ENCODE measurements around the gene MYCN.
"Not testable (repeated sequence)": the region's sequence is repeated elsewhere in the genome, so short reads cannot be mapped to it uniquely, and the experiment has no call there.

MYCN gene

DNA sequence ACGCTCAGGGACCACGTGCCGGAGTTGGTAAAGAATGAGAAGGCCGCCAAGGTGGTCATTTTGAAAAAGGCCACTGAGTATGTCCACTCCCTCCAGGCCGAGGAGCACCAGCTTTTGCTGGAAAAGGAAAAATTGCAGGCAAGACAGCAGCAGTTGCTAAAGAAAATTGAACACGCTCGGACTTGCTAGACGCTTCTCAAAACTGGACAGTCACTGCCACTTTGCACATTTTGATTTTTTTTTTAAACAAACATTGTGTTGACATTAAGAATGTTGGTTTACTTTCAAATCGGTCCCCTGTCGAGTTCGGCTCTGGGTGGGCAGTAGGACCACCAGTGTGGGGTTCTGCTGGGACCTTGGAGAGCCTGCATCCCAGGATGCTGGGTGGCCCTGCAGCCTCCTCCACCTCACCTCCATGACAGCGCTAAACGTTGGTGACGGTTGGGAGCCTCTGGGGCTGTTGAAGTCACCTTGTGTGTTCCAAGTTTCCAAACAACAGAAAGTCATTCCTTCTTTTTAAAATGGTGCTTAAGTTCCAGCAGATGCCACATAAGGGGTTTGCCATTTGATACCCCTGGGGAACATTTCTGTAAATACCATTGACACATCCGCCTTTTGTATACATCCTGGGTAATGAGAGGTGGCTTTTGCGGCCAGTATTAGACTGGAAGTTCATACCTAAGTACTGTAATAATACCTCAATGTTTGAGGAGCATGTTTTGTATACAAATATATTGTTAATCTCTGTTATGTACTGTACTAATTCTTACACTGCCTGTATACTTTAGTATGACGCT is 5.8 kb downstream of the MYCN start:
- no peak for DNase-seq

DNA sequence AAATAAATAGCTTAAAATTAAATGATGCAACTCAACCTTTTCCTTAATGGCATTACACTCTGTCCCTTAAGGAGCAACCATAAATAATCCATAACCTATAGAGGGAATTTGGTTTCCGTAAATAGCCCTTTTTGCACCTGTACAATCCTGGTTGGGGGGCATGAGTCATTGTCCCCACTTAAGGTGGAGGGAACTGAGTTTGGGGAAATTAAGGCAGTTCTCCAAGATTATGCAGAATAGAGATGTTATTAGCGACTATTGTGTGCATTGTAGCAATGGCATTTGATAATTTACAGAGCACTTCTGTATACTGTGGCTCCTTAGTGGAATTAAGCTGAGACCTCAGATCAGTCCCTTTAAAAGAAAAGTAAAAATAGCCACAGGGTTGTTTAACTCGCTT is 6.6 kb downstream of the MYCN start:
- no peak for DNase-seq

DNA sequence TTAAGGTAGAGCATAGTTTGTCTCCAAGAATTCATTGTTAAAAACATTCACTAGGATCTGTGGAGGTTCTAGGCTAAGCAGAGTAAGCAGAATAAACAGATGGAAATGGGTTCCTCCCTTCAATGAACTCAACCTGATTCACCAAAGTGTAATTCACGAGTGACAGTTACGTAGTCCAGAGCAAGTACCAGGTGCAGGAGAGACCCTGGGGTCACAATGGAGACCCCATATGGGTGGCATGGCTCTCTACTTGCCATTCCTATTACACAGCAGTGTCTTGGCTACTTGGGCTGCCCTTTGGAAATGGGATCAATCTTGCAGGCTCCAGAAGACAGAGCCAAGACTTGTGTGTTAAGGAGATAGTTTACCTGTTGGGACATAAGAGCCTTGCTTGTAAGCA is 7.1 kb downstream of the MYCN start:
- no peak for DNase-seq

DNA sequence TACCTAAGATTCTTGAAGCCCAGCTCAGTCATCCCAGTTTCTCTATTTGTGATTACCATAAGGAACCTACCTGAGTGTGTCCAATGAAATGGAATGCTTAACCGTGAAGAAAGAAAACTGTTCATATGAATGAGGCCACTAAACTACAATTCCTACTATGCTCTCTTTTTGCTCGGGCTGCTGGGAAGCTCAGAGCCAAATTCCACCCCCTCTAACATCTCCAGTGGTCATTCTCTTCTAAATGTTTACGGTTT is 8.3 kb downstream of the MYCN start:
- DNase-seq = no peak

DNA sequence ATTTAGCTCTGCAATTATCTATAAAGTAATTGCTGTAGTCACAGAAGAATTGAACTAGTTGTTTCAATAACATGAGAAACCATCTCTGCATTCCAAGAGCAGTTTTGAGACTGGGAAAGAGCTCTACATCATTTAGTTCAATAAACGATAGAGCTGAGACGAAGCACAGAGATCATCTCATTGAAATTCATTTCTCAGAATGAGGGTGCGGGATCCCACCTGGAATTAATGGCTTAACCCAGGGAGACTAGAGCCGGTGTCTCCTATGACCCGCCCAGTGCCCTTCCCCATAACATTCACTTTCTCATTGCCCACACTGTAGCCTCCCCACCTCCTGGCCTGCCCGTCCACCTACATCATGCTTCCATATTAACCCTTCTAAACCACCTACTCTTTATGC is 8.8 kb downstream of the MYCN start:
- no peak for DNase-seq

DNA sequence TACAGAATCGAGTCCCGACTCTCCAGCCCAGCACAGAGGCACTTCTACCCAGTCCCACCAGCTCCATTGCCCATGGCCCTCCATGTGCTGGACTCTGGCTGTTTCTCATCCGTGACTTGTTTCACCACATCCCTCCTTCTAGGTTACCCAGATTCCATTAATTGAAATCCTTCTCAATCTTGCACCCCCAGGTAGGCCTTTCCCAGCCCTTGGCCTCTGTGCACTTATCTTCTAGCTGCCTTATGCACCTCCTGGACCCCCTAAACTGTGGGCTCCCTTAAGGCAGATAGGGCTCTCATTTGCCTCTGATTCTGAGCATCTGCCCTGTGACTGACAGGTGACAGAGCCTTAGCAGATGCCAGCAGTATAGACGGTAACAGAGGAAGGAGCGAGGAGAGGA is 9.2 kb downstream of the MYCN start:
- no peak for DNase-seq

DNA sequence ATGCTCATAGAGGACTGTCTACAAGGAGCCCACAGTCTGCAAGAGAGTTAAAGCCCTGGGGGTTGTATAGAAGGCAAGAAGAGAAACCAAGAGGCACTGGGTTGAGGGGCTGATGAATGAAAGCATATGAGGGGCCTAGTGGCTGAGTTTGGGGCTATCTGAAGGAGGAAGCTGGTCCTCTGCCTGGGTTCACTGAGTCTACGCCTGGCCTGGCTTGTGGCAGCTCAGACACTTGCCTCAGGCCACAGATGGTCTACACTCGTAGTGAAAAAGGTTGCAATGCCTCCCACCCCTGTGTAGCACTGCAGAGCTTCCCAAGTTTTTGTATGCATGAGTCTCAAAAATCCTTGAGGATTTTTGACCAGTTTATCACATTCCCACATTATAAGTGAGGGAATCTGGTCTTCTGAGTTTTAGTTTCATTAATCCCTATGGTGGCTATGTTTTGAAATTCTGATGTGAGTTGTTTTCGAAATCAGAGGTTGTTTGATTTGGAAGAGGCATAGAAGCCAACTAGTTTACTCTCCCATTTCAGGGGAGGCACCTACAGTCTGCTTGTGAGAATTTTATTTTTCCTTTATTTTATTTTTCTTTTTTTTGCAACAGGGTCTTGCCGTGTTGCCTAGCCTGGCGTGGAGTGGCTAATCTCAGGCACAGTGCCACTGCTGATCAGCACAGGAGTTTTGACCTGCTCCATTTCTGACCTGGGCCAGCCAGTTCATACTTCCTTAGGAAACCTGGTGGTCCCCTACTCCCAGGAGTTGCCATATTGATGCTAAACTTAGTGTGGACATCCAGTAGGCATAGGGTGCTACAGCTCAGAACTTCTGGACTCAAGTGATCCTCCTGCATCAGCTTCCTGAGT is 10.0 kb downstream of the MYCN start:
- no peak for DNase-seq

DNA sequence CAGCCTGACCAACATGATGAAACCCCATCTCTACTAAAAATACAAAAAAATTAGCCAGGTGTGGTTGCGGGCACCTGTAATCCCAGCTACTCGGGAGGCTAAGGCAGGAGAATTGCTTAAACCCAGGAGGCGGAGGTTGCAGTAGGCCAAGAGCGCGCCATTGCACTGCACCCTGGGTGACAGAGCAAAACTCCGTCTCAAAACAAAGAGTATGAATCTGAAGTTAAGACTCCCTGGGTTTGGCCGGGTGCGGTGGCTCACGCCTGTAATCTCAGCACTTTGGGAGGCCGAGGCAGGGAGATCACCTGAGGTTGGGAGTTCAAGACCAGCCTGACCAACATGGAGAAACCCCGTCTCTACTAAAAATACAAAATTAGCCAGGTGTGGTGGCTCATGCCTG is 11.6 kb downstream of the MYCN start:
- DNase-seq = not testable (repeated sequence)

DNA sequence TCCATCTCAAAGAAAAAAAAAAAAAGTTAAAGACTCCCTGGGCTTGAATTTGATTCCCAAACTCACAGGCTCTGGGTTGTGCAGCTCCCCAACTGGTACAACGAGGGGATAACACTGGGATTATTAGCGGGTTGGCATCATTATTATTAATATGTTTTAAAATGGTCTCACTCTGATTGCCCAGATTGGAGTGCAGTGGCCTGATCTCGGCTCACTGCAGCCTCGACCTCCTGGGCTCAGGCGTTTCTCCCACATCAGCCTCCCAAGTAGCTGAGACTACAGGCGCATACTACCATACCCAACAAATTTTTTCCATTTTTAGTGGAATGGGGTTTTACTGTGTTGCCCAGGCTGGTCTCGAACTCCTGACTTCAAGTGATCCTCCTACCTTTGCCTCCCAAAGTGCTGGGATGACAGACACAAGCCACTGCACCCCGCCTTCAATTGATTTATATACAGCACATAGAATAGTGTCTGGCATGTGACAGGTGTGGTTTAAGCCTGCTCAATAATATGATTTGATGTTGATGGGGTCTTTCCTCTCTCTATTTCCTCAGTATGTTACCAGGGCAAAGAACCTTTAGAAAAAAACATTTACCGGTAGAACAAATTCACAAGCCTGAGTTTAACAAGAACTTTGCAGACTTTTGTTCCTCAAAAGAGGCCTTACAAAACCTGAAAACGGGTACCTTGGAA is 12.2 kb downstream of the MYCN start:
- no peak for DNase-seq

DNA sequence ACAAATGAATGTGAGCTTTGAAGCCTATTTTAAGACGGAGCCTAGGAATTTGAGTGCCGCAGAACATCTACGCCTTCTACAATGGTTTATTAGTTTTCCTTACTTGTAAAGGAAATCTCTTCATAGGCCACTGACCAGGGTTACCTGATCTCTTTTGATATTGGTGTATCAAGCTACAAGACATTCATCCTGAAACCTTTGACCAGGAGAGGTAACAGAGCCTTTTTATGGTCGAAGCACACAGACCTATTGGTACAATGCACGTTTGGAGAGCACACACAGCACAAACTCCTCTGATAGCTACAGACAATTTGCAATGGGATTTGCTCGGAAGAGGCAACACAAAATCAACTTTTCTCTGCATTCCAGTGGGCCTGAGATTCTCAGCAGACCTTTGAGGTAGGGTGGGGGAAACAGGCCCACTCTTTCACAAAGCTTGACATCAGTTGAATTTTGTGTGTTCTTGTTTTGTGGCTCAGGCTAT is 12.8 kb downstream of the MYCN start:
- DNase-seq = no peak

DNA sequence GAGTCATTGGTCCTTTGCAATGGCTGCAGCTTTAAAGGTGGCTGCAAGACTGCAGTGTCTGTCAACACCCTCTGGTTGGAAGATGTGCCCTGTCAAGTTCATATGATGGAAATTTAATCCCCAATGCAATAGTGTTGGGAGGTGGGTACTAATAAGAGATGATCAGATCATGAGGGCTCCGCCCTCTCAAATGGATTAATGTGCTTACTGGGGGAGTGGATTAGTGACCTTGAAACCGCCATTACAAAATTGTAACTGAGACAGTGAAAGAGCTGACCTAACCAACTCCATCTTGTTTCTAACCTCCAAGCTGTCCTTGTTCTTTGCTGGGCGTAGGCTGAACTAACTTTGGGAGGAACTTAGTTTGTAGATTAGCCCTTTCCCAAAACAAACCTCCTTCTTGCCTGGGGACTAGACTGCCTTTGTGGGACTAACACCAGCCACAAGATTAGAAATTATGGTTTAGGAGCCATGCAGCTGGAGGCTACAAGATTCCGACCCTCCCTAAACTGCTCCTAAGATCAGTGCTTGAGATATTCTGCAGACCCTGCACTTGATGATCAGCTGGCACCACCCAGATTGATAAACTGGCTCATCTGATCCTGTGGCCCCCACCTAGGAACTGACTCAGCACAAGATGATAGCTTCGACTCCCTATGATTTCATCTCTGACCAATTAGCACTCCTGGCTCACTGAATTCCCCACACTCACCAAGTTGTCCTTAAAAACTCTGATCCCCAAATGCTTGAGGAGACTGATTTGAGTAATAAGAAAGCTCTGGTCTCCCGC is 13.7 kb downstream of the MYCN start:
- DNase-seq = no peak

DNA sequence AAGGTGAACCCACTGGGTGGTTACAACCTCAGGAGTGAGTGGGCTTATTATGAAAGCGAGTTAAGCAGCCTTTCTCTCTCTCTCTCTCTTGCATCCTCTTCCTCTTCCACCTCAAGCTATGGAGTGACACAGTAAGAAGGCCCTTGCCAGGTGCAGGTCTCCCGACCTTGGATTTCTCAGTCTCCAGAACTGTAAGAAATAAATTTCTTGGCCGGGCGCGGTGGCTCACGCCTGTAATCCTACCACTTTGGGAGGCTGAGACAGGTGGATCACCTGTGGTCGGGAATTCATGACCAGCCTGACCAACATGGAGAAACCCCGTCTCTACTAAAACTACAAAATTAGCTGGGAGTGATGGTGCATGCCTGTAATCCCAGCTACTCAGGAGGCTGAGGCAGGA is 14.4 kb downstream of the MYCN start:
- DNase-seq = no peak

DNA sequence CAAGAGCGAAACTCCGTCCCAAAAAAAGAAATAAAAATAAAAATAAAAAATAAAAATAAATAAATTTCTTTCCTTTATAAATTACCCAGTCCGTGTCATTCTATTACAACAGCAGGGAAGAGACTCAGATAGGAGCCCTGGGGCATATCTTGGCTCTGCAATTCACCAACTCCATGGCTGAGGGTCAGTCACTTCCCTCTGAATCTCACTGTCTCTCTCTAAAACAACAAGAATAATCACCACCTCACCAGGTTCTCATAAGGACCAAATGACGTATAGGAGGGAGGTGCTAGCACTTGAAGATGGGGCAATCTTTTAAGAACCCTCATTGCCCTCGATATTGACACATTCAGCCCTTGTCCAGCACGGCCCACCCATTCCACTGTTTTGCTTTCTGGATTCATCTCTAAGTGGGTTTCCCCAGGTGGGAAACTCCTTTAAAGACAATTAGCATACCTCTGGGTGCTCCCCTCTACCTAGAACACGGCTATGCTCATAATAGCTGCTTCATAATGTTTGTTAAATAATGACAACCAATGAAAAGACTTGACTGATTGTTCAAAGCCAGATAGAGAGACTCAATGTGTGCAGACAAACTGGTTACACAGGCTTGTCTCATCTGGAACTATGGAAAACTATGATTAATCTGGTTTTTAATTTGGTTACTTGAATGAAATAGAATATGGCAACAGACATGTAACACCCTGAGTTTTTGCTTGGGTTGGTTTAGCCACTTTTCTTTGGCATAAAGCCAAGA is 15.1 kb downstream of the MYCN start:
- DNase-seq = no peak

DNA sequence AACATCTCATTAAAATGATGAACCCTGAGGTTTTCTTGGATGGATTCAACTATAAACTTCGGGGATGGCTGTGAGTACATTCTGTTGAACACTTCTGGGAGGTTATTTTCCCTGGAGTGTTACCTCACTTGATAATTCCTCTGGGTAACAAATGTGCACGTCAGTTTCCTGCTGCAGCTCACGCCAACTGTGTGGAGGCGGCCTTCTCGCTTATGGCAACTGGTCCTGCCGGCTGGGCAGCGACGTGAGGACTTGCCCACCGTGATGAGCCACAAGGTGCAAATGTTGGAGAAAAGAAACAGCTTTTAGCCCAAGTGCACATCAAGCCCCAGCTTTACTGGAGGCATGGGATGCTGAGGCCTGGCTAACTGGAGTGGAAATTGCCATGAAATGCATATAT is 15.9 kb downstream of the MYCN start:
- no peak for DNase-seq

DNA sequence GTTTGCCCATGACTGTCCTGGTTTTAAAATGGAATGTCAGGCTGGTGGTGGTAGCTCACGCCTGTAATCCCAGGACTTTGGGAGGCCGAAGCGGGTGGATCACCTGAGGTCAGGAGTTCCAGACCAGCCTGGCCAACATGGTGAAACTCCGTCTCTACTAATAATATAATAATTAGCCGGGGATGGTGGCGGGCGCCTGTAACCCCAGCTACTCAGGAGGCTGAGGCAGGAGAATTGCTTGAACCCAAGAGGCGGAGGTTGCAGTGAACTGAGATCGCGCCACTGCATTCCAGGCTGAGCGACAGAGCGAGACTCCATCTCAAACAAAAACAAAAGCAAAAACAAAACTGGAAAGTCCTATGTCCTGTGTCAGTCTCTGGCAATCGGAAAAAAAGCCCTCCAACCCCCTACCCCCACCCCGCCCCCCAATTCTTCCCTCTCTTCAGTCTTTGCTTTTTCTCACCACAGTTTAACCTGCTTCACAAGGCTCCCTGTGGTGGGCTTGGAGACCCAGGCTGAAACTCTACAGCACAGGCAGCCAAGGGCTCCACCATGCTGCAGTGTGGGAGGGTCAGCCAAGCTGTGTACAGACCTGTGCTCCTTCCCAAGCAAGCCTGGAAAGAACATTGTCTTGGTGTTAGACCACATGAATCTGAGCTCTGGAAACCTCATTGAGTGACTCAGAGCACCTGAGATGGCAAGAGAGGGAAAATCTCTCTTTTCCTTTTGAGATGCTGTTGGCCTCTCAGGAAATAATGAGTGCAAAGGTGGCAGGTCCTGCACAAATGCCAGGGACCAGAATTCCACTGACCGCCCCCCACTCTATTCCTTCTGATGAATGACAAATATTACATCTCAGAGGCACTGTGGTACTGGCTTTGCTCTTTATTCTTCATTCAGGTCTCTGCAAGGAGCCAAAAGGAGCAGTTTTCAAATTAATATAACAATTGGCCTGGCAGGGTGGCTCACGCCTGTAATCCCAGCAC is 16.7 kb downstream of the MYCN start:
- no peak for DNase-seq

DNA sequence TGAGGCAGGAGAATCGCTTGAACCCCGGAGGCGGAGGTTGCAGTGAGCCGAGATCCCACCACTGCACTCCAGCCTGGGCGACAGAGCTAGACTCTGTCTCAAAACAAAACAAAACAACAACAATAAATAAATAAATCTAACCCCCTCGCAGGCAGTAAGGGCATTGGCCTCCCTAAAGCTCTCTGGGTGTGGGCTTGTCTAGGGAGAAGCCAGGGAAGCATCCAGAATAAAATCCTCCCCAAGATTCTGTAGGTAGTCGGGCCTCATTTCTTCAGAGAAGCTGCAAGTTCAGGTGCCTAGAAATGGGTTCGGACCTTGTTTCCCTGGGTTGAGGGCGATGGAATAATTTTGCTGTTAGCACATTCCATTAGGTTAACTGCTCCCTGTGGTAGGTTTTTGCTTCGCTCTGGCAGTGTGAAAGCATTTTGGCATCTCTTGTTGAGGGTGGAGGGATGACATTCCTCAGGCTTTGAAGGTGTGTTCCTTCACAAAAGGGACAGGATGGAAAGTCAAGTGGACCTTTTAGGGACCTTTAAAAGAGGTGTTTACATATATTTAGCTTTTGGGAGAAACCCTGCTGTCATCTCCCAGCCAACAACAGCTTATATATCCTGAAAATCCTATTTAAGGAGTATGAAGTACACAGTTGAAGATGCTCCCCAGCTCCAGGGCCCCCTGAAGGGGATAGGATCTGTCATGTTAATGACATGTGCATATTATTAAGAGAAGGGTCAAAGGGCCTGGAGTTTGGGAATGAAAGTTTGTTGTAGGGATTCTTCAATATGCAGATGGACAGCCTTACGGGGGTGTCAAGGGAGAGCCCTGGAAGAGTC is 17.7 kb downstream of the MYCN start:
- DNase-seq = no peak

DNA sequence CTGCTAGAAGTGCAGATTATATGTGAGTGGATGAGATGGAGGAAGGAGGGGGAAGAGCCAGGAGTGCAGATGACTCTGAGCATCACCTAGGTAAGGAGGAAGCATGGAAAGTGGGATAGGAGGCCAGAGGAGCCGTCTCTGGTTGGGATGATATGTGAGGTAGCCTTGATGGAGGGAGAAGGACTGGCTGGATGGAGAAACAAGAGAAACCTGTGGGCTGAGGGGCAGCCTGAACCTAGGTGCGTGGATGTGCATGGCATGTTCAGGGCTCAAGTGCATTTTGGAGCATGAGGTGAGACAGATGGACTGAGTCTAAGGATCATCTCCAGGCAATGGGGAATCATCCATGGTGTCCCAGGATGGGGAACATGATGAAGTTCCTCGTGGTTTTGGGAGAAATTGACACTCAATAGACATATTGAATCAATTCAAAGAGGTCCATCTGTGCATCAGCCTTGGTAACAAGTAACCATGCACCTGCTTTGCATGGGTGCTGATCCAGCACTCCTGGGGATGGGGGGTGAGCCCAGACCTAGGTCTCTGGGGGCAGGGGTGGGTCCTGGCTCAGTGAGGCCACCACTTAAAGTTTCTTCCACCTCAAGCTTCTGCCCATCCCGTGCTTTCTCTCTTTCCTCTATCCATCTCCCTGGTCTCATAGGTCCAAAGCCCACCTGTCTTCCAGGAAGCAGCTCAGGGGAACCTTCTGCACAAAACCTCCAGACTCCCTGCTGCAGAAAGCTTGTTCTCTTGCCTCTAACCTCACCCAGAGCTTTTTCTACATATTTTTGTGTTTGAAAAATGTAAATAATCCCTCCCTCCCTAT is 19.2 kb downstream of the MYCN start:
- DNase-seq = no peak

DNA sequence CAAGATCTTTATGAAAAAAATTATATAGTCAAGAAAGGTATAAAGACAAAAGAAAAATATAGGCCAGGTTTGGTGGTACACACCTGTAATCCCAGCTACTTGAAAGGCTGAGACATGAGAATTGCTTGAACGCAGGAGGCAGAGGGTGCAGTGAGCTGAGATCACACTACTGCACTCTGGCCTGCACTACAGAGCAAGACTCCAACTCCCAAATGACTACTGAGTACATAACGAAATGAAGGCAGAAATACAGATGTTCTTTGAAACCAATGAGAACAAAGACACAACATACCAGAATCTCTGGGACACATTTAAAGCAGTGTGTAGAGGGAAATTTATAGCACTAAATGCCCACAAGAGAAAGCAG is 19.8 kb downstream of the MYCN start:
- DNase-seq = not testable (repeated sequence)
